Endothelial cell of umbilical vein (primary cell): ENCODE data around the gene ARHGEF10L. TPM values are rescaled to one million over a fixed set of nuclear protein-coding genes. Genes with fewer than 3 reads are reported as not detected.

Experiments used
- BruUV-seq: library from RNA; stranded (reverse); fragments of 400-500 nt; replicated peaks from 2 replicates; lab custom pipeline; 2021; lab: Mats Ljungman, UMichigan
- CTCF ChIA-PET: fragments of 300-600, 350-600 bp; sonication (Branson Sonifier 250); formaldehyde crosslinking; loops from one replicate; lab custom pipeline; 2021; ENCODE audit warnings: antibody characterized with exemption, inconsistent platforms; lab: Charles Lee
- POLR2A ChIA-PET: fragments of 300-600, 350-600 bp; sonication (Branson Sonifier 250); formaldehyde crosslinking; loops from one replicate; lab custom pipeline; 2021; ENCODE audit warnings: antibody characterized with exemption, inconsistent platforms; lab: Charles Lee
- DNase-seq: peaks from one replicate; pipeline ENCODE4 v3.0.0-alpha.2; 2011; ENCODE audit warnings: low read depth, low spot score
- FAIRE-seq: peaks from 2 replicates; lab custom pipeline; 2011; peaks lifted over from hg19 to GRCh38; lab: Jason Lieb, UNC
- H2AFZ ChIP-seq: 2 replicates; pipeline ENCODE4 v1.6.0; 2012; ENCODE audit warnings: low read depth, low read length, control low read depth, inconsistent platforms
- H3K27ac ChIP-seq: 2 replicates; pipeline ENCODE4 v1.5.1; 2011; ENCODE audit warnings: low read depth, mild to moderate bottlenecking, control low read depth, low read length, moderate library complexity; ENCODE audit not compliant: insufficient read depth
- H3K27me3 ChIP-seq, 2 experiments: 2 replicates each; pipeline versions ENCODE4 v1.6.0 to v1.6.1; 2011; ENCODE audit warnings: low read length in 2 of 2, mixed read lengths in 1 of 2; ENCODE audit not compliant: control insufficient read depth in 2 of 2, insufficient read depth in 2 of 2
- H3K36me3 ChIP-seq, 2 experiments: 2 replicates in 1 of 2; 3 replicates in 1 of 2; pipeline ENCODE4 v1.5.1; 2011; ENCODE audit warnings: low read length in 2 of 2, mild to moderate bottlenecking in 1 of 2, moderate library complexity in 1 of 2; ENCODE audit not compliant: control insufficient read depth in 2 of 2, insufficient read depth in 2 of 2; ENCODE audit errors: extremely low read depth in 1 of 2
- H3K4me1 ChIP-seq: 3 replicates; pipeline ENCODE4 v1.5.1; 2011; ENCODE audit warnings: mild to moderate bottlenecking, low read length; ENCODE audit not compliant: control insufficient read depth, insufficient read depth; ENCODE audit errors: extremely low read depth
- H3K4me2 ChIP-seq: 2 replicates; pipeline ENCODE4 v1.6.1; 2011; ENCODE audit warnings: low read length, control low read depth, mixed read lengths; ENCODE audit not compliant: insufficient read depth
- H3K4me3 ChIP-seq, 3 experiments: fragments of 200-600 bp in 1 of 3; sonication (generic), shearing (Covaris generic) in 1 of 3; replicated peaks in 1 of 3; 2 replicates each; pipeline ENCODE4 v1.5.1; 2011 to 2016; ENCODE audit warnings: control low read depth in 3 of 3, low read length in 3 of 3, mild to moderate bottlenecking in 2 of 3, inconsistent platforms in 1 of 3, low read depth in 1 of 3, moderate library complexity in 1 of 3; ENCODE audit not compliant: insufficient read depth in 1 of 3
- H3K79me2 ChIP-seq: 2 replicates; pipeline ENCODE4 v1.6.0; 2012; ENCODE audit warnings: low read length, inconsistent platforms; ENCODE audit not compliant: control insufficient read depth, insufficient read depth
- H3K9ac ChIP-seq: replicated peaks from 2 replicates; pipeline ENCODE3; 2011; ENCODE audit warnings: low read length, control low read depth; ENCODE audit not compliant: insufficient read depth; ENCODE audit errors: extremely low read depth
- H3K9me1 ChIP-seq: replicated peaks from 3 replicates; pipeline ENCODE4 v1.6.0; 2011; ENCODE audit warnings: mild to moderate bottlenecking, low read length; ENCODE audit not compliant: control insufficient read depth, insufficient read depth; ENCODE audit errors: extremely low read depth
- H3K9me3 ChIP-seq: replicated peaks from 2 replicates; pipeline ENCODE4 v1.5.1; 2012; ENCODE audit warnings: low read length, inconsistent platforms; ENCODE audit not compliant: control insufficient read depth, insufficient read depth
- H4K20me1 ChIP-seq: replicated peaks from 2 replicates; pipeline ENCODE3; 2011; ENCODE audit warnings: mild to moderate bottlenecking, low read length; ENCODE audit not compliant: control insufficient read depth, insufficient read depth; ENCODE audit errors: extremely low read depth
- EZH2 ChIP-seq: IDR thresholded peaks from 2 replicates; pipeline ENCODE4 v1.6.1; 2012; ENCODE audit warnings: borderline replicate concordance, low read depth, mild to moderate bottlenecking, moderate library complexity, low read length, inconsistent platforms; ENCODE audit not compliant: severe bottlenecking
- FOS ChIP-seq: IDR thresholded peaks from 2 replicates; pipeline ENCODE4 v1.6.1; 2011; ENCODE audit warnings: mild to moderate bottlenecking, low read length, moderate library complexity, borderline replicate concordance; ENCODE audit not compliant: insufficient read depth
- GATA2 ChIP-seq: IDR thresholded peaks from 2 replicates; pipeline ENCODE4 v1.7.0; 2011; ENCODE audit warnings: low read depth, mild to moderate bottlenecking, moderate library complexity, mixed read lengths, low read length; ENCODE audit not compliant: insufficient read length, insufficient read depth
- JUN ChIP-seq: IDR thresholded peaks from 2 replicates; pipeline ENCODE4 v1.6.1; 2011; ENCODE audit warnings: borderline replicate concordance, low read depth; ENCODE audit not compliant: insufficient read length, insufficient read depth
- MYC ChIP-seq: IDR thresholded peaks from one replicate; pipeline ENCODE4 v1.6.1; 2011; ENCODE audit warnings: mild to moderate bottlenecking, low read depth, low read length
- POLR2A ChIP-seq: IDR thresholded peaks from 2 replicates; pipeline ENCODE4 v1.6.1; 2012; ENCODE audit warnings: low read depth, mild to moderate bottlenecking, control low read depth, low read length
- POLR2AphosphoS5 ChIP-seq: IDR thresholded peaks from 2 replicates; pipeline ENCODE4 v1.6.1; 2012; ENCODE audit warnings: low read depth, mild to moderate bottlenecking, control low read depth, low read length, moderate library complexity; ENCODE audit not compliant: insufficient read depth
- dilution Hi-C: fragments of 300-500 bp; cut with MboI; formaldehyde crosslinking; loops from one replicate; pipeline ENCODE4 v1.15.0; 2019; ENCODE audit warnings: low sequenced_read_pairs; ENCODE audit not compliant: extremely low pct_ligation_motif_present
- intact Hi-C: fragments of 100-400 bp; cut with micrococcal nuclease; formaldehyde crosslinking; loops from one replicate; pipeline ENCODE4 v1.10.0; 2022
- polyA plus RNA-seq, 4 experiments: library from polyadenylated mRNA; depleted of rRNA in 3 of 4; stranded (reverse) in 3 of 4; unstranded in 1 of 4; fragments of >200 nt; gene quantifications; 2 replicates each; pipeline versions ENCODE4 v1.2.1 to v1.2.3, GENCODE V29; 2011 to 2012; ENCODE audit warnings: missing spikeins in 1 of 4
- total RNA-seq: library from RNA; stranded (reverse); gene quantifications from 2 replicates; pipeline ENCODE4 v1.2.3, GENCODE V29; 2021
- TF ChIP-seq, protein P1 (sequence below): IDR thresholded peaks from 2 replicates; pipeline ENCODE4 v1.6.1; 2011; ENCODE audit not compliant: insufficient read depth, insufficient read length
- TF ChIP-seq, protein P2 (sequence below), 2 donors: IDR thresholded peaks; 1 replicate in 1 of 2; 2 replicates in 1 of 2; pipeline ENCODE4 v1.5.1; 2011; ENCODE audit warnings: low read length in 2 of 2, mild to moderate bottlenecking in 2 of 2, moderate library complexity in 2 of 2, control low read depth in 1 of 2, inconsistent platforms in 1 of 2, low read depth in 1 of 2; ENCODE audit not compliant: insufficient read depth in 1 of 2; ENCODE audit errors: extremely low read depth in 1 of 2

Gene ARHGEF10L
- total and polyA plus RNA-seq, 2 donors (not counting 3 experiments of a cell fraction or from before 2014, with no cell fraction given), result 1.9 to 5.2 TPM

DNA sequence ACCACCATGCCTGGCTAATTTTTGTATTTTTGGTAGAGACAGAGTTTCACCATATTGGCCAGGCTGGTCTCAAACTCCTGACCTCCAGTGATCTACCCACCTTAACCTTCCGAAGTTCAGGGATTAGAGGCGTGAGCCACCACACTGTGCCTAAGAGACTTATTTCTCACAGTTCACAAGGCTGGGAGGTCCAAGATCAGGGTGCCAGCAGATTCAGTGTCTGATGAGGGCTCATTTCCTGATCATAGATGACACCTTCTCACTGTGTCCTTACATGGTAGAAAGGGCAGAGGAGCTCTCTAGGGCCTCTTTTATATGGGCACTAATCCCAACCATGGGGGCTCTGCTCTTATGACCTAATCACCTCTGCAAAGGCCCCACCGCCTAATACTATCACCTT, 58.8 kb downstream of the ARHGEF10L start:
- no peaks in the 10 kb centered on the region for H3K9me3 ChIP-seq
- H3K27ac ChIP-seq, result no peak overlapping the region
- BruUV-seq, result no TSS peak
- no peaks in the 10 kb centered on the region for H3K79me2 ChIP-seq
- no peaks in the 10 kb centered on the region for H3K27me3 ChIP-seq
- no peak overlapping the region for H2AFZ ChIP-seq
- H3K4me3 ChIP-seq, result no peak overlapping the region
- TF ChIP-seq FOS, result no peak
- no peak for TF ChIP-seq POLR2A
- TF ChIP-seq POLR2AphosphoS5, result no peak
- no peak for TF ChIP-seq MYC
- TF ChIP-seq EZH2, result no peak
- TF ChIP-seq, protein P1, sequence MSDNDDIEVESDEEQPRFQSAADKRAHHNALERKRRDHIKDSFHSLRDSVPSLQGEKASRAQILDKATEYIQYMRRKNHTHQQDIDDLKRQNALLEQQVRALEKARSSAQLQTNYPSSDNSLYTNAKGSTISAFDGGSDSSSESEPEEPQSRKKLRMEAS, result no peak
- TF ChIP-seq, protein P2, sequence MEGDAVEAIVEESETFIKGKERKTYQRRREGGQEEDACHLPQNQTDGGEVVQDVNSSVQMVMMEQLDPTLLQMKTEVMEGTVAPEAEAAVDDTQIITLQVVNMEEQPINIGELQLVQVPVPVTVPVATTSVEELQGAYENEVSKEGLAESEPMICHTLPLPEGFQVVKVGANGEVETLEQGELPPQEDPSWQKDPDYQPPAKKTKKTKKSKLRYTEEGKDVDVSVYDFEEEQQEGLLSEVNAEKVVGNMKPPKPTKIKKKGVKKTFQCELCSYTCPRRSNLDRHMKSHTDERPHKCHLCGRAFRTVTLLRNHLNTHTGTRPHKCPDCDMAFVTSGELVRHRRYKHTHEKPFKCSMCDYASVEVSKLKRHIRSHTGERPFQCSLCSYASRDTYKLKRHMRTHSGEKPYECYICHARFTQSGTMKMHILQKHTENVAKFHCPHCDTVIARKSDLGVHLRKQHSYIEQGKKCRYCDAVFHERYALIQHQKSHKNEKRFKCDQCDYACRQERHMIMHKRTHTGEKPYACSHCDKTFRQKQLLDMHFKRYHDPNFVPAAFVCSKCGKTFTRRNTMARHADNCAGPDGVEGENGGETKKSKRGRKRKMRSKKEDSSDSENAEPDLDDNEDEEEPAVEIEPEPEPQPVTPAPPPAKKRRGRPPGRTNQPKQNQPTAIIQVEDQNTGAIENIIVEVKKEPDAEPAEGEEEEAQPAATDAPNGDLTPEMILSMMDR (IDR thresholded peaks at IDR 0.05; ENCODE audit: extremely low read depth in 1 of 2, insufficient read depth in 1 of 2, low read depth in 1 of 2, low read length in 2 of 2), result no peak
- no peak for TF ChIP-seq GATA2
- TF ChIP-seq JUN, result no peak
- no peak for FAIRE-seq
- no peaks in the 10 kb centered on the region for H4K20me1 ChIP-seq
- no peak overlapping the region for H3K9ac ChIP-seq
- H3K4me2 ChIP-seq, result no peak overlapping the region
- POLR2A ChIA-PET, result no interaction called here
- CTCF ChIA-PET, result interaction anchor here (1.8 to 2.4 kb wide), 2 partner anchors 9 to 95 kb away, joined by 8 to 9 read pairs; no protein-coding TSS in a partner anchor
- intact Hi-C loops (no loop called here), dilution Hi-C loops (no loop called here)
- no peak for DNase-seq
- no peaks in the 10 kb centered on the region for H3K9me1 ChIP-seq
- no peaks in the 10 kb centered on the region for H3K36me3 ChIP-seq
- no peaks in the 10 kb centered on the region for H3K4me1 ChIP-seq
